D721Med (cell line): ENCODE results near the gene DGCR8.

Experiments
- DNase-seq: peaks from one replicate; pipeline ENCODE4 v3.0.0; 2011; ENCODE audit warnings: low spot score; ENCODE audit not compliant: insufficient read length
- FAIRE-seq: peaks from 2 replicates; lab custom pipeline; 2011; peaks lifted over from hg19 to GRCh38; lab: Jason Lieb, UNC
- TF ChIP-seq, protein P1 (sequence below): IDR thresholded peaks from 2 replicates; pipeline ENCODE4 v1.5.1; 2012; ENCODE audit warnings: mild to moderate bottlenecking, control low read depth; ENCODE audit not compliant: insufficient read depth; ENCODE audit errors: missing control alignments

The DGCR8 gene

DNA sequence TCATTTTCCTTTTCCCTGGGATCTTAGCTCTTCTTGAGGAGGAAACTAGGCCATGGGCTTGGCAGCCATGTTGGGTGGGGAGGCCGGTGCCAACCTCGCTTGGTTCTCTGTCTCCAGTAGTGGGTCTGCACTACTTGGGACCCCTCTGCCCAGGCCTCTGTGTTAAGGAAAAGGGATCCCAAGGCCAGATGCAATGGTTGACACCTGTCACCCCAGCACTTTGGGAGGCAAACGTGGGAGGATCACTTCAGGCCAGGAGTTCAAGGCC lies 49.6 kb downstream of the DGCR8 start:
- TF ChIP-seq, protein P1, sequence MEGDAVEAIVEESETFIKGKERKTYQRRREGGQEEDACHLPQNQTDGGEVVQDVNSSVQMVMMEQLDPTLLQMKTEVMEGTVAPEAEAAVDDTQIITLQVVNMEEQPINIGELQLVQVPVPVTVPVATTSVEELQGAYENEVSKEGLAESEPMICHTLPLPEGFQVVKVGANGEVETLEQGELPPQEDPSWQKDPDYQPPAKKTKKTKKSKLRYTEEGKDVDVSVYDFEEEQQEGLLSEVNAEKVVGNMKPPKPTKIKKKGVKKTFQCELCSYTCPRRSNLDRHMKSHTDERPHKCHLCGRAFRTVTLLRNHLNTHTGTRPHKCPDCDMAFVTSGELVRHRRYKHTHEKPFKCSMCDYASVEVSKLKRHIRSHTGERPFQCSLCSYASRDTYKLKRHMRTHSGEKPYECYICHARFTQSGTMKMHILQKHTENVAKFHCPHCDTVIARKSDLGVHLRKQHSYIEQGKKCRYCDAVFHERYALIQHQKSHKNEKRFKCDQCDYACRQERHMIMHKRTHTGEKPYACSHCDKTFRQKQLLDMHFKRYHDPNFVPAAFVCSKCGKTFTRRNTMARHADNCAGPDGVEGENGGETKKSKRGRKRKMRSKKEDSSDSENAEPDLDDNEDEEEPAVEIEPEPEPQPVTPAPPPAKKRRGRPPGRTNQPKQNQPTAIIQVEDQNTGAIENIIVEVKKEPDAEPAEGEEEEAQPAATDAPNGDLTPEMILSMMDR = no peak
- no peak for FAIRE-seq
- DNase-seq = no peak

- TF ChIP-seq, protein P1 = no peak
- DNase-seq = no peak
Observed at GRCh38 chr22:20130319-20130718, 50.3 kb downstream of the DGCR8 start.

GRCh38 chr22:20130731-20131596 lies 50.9 kb downstream of the DGCR8 start:
- FAIRE-seq = no peak
- peak; percentile 71 for DNase-seq
- TF ChIP-seq, protein P1 = no peak

More at GRCh38 chr22:20130319-20130718, 50.3 kb downstream of the DGCR8 start:
- FAIRE-seq = no peak

GRCh38 chr22:20131597-20131858 lies 51.5 kb downstream of the DGCR8 start, which contains the start of gene ZDHHC8:
Gene ZDHHC8 (plus strand): TSS chr22:20131804. CDS start chr22:20131948, 144 bp downstream.
- no peak for FAIRE-seq
- TF ChIP-seq, protein P1 = no peak

DNA sequence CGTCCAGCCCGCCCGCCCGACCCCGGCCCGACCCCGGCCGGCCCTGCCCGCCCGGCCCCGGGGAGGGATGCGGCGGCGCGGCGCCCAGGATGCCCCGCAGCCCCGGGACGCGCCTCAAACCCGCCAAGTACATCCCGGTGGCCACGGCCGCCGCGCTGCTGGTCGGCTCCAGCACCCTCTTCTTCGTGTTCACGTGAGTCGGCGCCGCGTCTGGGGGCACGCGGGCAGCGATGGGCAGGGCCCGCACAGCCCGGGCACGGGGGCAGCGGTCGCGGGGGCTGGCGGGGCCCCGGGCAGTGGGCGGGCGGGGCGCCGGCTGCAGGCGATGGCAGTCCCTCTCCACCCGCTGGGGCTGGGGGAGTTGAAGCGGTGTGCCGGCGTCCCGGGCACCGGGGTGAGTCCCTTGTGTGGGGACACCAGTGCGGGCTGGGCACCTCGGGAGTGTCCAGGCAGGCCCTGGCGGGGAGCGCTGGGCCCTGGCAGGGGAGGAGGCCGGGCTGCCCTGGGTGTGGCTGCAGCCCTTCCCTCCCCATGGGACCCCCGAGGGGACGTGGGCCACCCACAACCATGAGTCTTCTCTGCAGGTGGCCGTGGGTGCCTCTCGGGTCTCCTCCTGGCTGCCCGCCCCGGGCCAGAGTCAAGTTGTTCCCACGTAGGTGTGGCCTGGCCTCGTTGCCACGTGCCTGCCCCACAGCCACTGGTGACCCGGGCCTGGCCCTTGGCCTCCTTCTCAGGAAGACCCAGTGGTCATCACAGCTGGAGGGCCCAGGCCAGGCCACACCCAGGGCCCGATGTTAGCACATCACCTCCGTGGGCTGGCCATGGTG lies 52.0 kb downstream of the DGCR8 start:
- DNase-seq = no peak
- FAIRE-seq = no peak
- TF ChIP-seq, protein P1 = no peak

More at GRCh38 chr22:20131597-20131858, 51.5 kb downstream of the DGCR8 start, which contains the start of gene ZDHHC8:
- no peak for DNase-seq

DNA sequence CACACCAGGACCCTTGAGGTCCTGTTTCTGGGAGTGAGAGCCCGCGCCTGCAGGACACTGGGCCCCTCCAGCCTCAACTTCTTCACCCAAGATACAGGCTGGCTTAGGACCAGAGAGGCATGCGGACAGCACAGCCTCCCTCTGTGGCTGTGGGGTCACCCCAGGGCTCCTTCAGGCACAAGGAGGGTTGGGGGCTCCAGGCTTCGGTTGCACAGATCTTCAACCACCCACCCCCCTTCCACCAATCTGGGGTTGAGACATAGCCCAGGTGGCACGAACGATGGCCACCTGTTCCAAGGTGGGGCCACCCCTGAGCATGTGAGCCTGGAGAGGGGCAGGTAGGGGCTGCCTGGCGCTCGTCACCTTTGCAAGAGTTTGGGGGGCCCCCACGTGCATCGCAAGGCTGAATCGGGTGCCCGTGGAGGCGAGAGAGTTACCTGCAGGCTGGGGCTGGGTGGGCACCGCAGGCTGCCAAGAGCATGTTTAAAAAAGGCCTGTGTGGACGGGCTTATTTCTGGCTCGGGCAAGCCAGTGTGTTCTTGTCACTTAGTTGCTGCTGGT lies 52.7 kb downstream of the DGCR8 start:
- TF ChIP-seq, protein P1 = no peak

More for the DNA sequence above, 52.7 kb downstream of the DGCR8 start:
- DNase-seq = no peak
- no peak for FAIRE-seq
